K562 (cell line): ENCODE data around the gene CFAP20DC. TPM values are rescaled to one million over a fixed set of nuclear protein-coding genes. Genes with fewer than 3 reads are reported as not detected.

Experiments used
- ATAC-seq: fragments of 200-7000 bp; cut with Tn5 transposase; 3 replicates; pipeline ENCODE4 v1.9.1; 2020; ENCODE audit warnings: moderate library complexity
- BruUV-seq: library from RNA; stranded (reverse); fragments of 400-500 nt; replicated peaks from 2 replicates; lab custom pipeline; 2021; lab: Mats Ljungman, UMichigan
- CTCF ChIA-PET: fragments of 300-600 bp; formaldehyde crosslinking; extraction: SDS; loops from one replicate; lab custom pipeline; 2021; ENCODE audit warnings: low intra/inter-chr PET ratio; lab: Yijun Ruan, JAX
- POLR2A ChIA-PET: fragments of 300-600, 350-650 bp; sonication (Branson Sonifier 250); formaldehyde crosslinking; extraction: SDS; loops from one replicate; lab custom pipeline; 2021; ENCODE audit warnings: antibody characterized with exemption, inconsistent platforms; lab: Yijun Ruan, JAX
- DNase-seq, 4 experiments: peaks; one replicate each; pipeline versions ENCODE4 v3.0.0 to v3.0.0-alpha.2; 2011 to 2018; ENCODE audit warnings: low spot score in 3 of 4, mixed read lengths in 3 of 4; ENCODE audit errors: extremely low read depth in 1 of 4
- FAIRE-seq: peaks from 2 replicates; lab custom pipeline; 2011; peaks lifted over from hg19 to GRCh38; lab: Jason Lieb, UNC
- H2AFZ ChIP-seq: 2 replicates; pipeline ENCODE4 v1.6.0; 2011; ENCODE audit warnings: low read depth, low read length, control low read depth, inconsistent platforms
- H3K27ac ChIP-seq: fragments of 200-600 bp; 3 replicates; pipeline ENCODE4 v1.8.0; 2011; ENCODE audit warnings: low read depth, mild to moderate bottlenecking, control low read depth, inconsistent platforms, low read length, moderate library complexity, mixed read lengths; ENCODE audit errors: extremely low read depth
- H3K27me3 ChIP-seq, 2 experiments: fragments of 300-600 bp in 1 of 2; 2 replicates in 1 of 2; 3 replicates in 1 of 2; pipeline versions ENCODE4 v1.6.0 to v1.8.0; 2011; ENCODE audit warnings: inconsistent platforms in 2 of 2, low read length in 2 of 2, mild to moderate bottlenecking in 1 of 2, mixed read lengths in 1 of 2, moderate library complexity in 1 of 2; ENCODE audit not compliant: control insufficient read depth in 2 of 2, insufficient read depth in 2 of 2
- H3K36me3 ChIP-seq: fragments of 300-600 bp; 3 replicates; pipeline ENCODE4 v1.8.0; 2011; ENCODE audit warnings: mild to moderate bottlenecking, low read length, inconsistent platforms; ENCODE audit not compliant: control insufficient read depth, insufficient read depth
- H3K4me1 ChIP-seq, 2 experiments: fragments of 200-600 bp in 1 of 2; replicated peaks in 1 of 2; 2 replicates in 1 of 2; 3 replicates in 1 of 2; pipeline versions ENCODE4 v1.5.1 to v1.8.0; 2011; ENCODE audit warnings: inconsistent platforms in 2 of 2, low read length in 2 of 2, mild to moderate bottlenecking in 1 of 2, mixed read lengths in 1 of 2, moderate library complexity in 1 of 2; ENCODE audit not compliant: control insufficient read depth in 2 of 2, insufficient read depth in 2 of 2
- H3K4me2 ChIP-seq: 2 replicates; pipeline ENCODE4 v1.6.1; 2011; ENCODE audit warnings: low read length, control low read depth, inconsistent platforms, mixed read lengths; ENCODE audit not compliant: insufficient read depth
- H3K4me3 ChIP-seq: fragments of 200-600 bp; sonication (generic), shearing (Covaris generic); 2 replicates; pipeline ENCODE4 v1.5.1; 2016; ENCODE audit warnings: control low read depth, inconsistent platforms
- H3K79me2 ChIP-seq: fragments of 200-600 bp; 3 replicates; pipeline ENCODE4 v1.8.0; 2011; ENCODE audit warnings: low read length, inconsistent platforms; ENCODE audit not compliant: control insufficient read depth, insufficient read depth
- H3K9ac ChIP-seq, 2 experiments: 2 replicates each; pipeline versions ENCODE4 v1.6.0 to v1.6.1; 2011; ENCODE audit warnings: low read depth in 2 of 2, low read length in 2 of 2, control low read depth in 1 of 2, inconsistent platforms in 1 of 2, mild to moderate bottlenecking in 1 of 2, mixed read lengths in 1 of 2; ENCODE audit not compliant: insufficient read depth in 1 of 2
- H3K9me1 ChIP-seq: one replicate; pipeline ENCODE4 v1.6.0; 2011; ENCODE audit warnings: inconsistent platforms, mild to moderate bottlenecking, low read length, moderate library complexity; ENCODE audit not compliant: control insufficient read depth, insufficient read depth
- H3K9me3 ChIP-seq: replicated peaks from 2 replicates; pipeline ENCODE4 v1.5.1; 2011; ENCODE audit warnings: low read depth, low read length, inconsistent platforms; ENCODE audit not compliant: control insufficient read depth, insufficient read depth
- H4K20me1 ChIP-seq: replicated peaks from 2 replicates; pipeline ENCODE4 v1.6.1; 2011; ENCODE audit warnings: low read length, inconsistent platforms, mixed read lengths; ENCODE audit not compliant: control insufficient read depth, insufficient read depth
- ETV5 ChIP-seq: sonication (generic); formaldehyde crosslinking; IDR thresholded peaks from 2 replicates; pipeline ENCODE4 v1.4.0; 2020; ENCODE audit warnings: low read depth, mild to moderate bottlenecking, missing genetic modification reagents
- NCOA6 ChIP-seq: fragments of 450-650 bp; IDR thresholded peaks from 2 replicates; pipeline ENCODE4 v1.6.1; 2017; ENCODE audit warnings: mild to moderate bottlenecking
- NFE2 ChIP-seq: IDR thresholded peaks from 2 replicates; pipeline ENCODE4 v1.6.1; 2014; ENCODE audit warnings: antibody characterized with exemption, low read depth
- POLR2H ChIP-seq: IDR thresholded peaks from 2 replicates; pipeline ENCODE4 v1.6.1; 2016; ENCODE audit warnings: missing genetic modification characterization, low read depth, mild to moderate bottlenecking, control low read depth, missing compliant biosample characterization, moderate library complexity
- SIN3B ChIP-seq: fragments of 450-650 bp; IDR thresholded peaks from 2 replicates; pipeline ENCODE4 v1.6.1; 2017; ENCODE audit warnings: low read depth, mild to moderate bottlenecking, moderate library complexity
- SIRT6 ChIP-seq: IDR thresholded peaks from one replicate; pipeline ENCODE4 v1.6.1; 2012; ENCODE audit warnings: low read depth, mild to moderate bottlenecking, control low read depth, inconsistent platforms, low read length, moderate library complexity
- WGBS: fragments of 100-300 bp; shearing (Covaris generic); methylation state at CpG from one replicate; pipeline ENCODE4 v1.1.6; 2016; ENCODE audit warnings: low coverage, mixed read lengths; ENCODE audit not compliant: insufficient coverage; ENCODE audit errors: missing lambda C conversion rate; 5-methylcytosine and 5-hydroxymethylcytosine counted together
- in situ Hi-C: fragments of 300-500 bp; cut with MboI; formaldehyde crosslinking; loops from 4 replicates; pipeline ENCODE4 v1.15.0; 2018; ENCODE audit warnings: inconsistent platforms, mixed read lengths
- intact Hi-C: fragments of 100-400 bp; cut with micrococcal nuclease; formaldehyde crosslinking; loops from 2 replicates; pipeline ENCODE4 v1.14.2; 2022
- polyA plus RNA-seq, 8 experiments: library from polyadenylated mRNA; depleted of rRNA in 4 of 8; stranded (reverse) in 5 of 8; unstranded in 3 of 8; fragments of >200 nt; fragmentation: Nextera tagmentation in 2 of 8; fragmentation: Illumina TruSeq in 1 of 8; extraction: Ambion mirVana in 2 of 8; extraction: Trizol in 1 of 8; gene quantifications; 2 replicates each; pipeline versions ENCODE4 v1.2.1 to v1.2.3, GENCODE V29; 2011 to 2014; ENCODE audit warnings: inconsistent platforms in 1 of 8, missing spikeins in 1 of 8
- total RNA-seq, 7 experiments: library from RNA; depleted of rRNA in 6 of 7; stranded (reverse); fragments of >200 nt in 6 of 7; fragmentation: Illumina TruSeq in 2 of 7; extraction: Trizol in 2 of 7; gene quantifications; 2 replicates each; pipeline versions ENCODE4 v1.2.1 to v1.2.3, GENCODE V29; 2011 to 2021; ENCODE audit warnings: low replicate concordance in 1 of 7
- TF ChIP-seq, protein P1 (sequence below): fragments of 200-400 bp; formaldehyde crosslinking; IDR thresholded peaks from 2 replicates; pipeline ENCODE4 v1.6.1; 2017; ENCODE audit warnings: mild to moderate bottlenecking, low read depth, low read length, moderate library complexity
- TF ChIP-seq, protein P2 (sequence below), 2 experiments: fragments of 450-650 bp in 1 of 2; IDR thresholded peaks; 2 replicates each; pipeline ENCODE4 v1.6.1; 2011 to 2017; ENCODE audit warnings: low read depth in 2 of 2, antibody characterized with exemption in 1 of 2, borderline replicate concordance in 1 of 2, low read length in 1 of 2, mild to moderate bottlenecking in 1 of 2, mixed read lengths in 1 of 2; ENCODE audit not compliant: control insufficient read depth in 1 of 2

CFAP20DC gene
- total and polyA plus RNA-seq, 9 of the 15 experiments (the other 6 are each of a cell fraction or from before 2014, with no cell fraction given) = 1.6 to 5.9 (median 4.6) TPM

DNA sequence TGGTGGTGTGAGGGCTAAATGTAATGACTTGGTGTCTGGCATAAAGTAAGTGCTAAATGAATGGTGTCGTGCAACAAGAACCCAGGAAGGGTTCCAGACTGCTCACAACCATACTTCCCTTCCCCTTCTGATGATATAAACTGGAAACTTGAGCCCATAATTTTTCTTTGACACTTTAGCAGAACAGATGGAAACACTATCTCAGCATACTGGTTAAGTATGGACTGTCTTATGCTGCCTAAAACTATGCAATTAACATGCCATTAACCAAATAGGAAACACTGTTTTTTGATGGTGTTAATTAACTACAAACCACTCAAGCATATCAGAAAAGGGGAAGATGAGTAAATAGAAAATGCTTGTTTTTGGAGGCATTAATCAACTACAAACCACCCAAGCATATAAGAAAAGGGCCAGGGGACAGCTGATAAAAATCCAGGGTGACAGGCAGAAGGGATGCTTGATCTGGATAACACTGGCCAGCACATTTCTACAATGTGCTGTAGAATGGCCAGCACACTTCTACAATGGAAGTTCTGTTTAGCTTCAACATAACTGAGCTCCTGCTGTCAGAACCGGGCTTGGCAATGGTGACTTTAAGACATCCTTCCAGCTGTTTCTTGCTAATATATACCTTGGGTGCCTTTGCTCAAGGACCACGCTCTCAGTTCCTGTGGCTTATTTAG lies 297.8 kb downstream of the CFAP20DC start:
- Histone ChIP-seq H3K27ac (no peak overlapping the region), H3K4me3 (no peak overlapping the region), H3K79me2 (no peaks in the 10 kb centered on the region), H3K9ac (no peak overlapping the region), H3K9me1 (no peaks in the 10 kb centered on the region), H3K4me2 (no peak overlapping the region), H2AFZ (no peak overlapping the region), H3K27me3 (no peaks in the 10 kb centered on the region), H3K36me3 (no peaks in the 10 kb centered on the region), H3K9me3 (no peaks in the 10 kb centered on the region), H3K4me1 (no peaks in the 10 kb centered on the region), H4K20me1 (no peaks in the 10 kb centered on the region)
- WGBS = 87% methylated on average over 3 of the region's 3 CpGs
- ChIA-PET CTCF (no interaction called here), POLR2A (no interaction called here)
- BruUV-seq = no TSS peak
- in situ Hi-C loops = no loop called here
- no peak for FAIRE-seq
- no peak for DNase-seq
- TF ChIP-seq, protein P1, sequence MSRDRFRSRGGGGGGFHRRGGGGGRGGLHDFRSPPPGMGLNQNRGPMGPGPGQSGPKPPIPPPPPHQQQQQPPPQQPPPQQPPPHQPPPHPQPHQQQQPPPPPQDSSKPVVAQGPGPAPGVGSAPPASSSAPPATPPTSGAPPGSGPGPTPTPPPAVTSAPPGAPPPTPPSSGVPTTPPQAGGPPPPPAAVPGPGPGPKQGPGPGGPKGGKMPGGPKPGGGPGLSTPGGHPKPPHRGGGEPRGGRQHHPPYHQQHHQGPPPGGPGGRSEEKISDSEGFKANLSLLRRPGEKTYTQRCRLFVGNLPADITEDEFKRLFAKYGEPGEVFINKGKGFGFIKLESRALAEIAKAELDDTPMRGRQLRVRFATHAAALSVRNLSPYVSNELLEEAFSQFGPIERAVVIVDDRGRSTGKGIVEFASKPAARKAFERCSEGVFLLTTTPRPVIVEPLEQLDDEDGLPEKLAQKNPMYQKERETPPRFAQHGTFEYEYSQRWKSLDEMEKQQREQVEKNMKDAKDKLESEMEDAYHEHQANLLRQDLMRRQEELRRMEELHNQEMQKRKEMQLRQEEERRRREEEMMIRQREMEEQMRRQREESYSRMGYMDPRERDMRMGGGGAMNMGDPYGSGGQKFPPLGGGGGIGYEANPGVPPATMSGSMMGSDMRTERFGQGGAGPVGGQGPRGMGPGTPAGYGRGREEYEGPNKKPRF = no peak
- TF ChIP-seq, protein P2, sequence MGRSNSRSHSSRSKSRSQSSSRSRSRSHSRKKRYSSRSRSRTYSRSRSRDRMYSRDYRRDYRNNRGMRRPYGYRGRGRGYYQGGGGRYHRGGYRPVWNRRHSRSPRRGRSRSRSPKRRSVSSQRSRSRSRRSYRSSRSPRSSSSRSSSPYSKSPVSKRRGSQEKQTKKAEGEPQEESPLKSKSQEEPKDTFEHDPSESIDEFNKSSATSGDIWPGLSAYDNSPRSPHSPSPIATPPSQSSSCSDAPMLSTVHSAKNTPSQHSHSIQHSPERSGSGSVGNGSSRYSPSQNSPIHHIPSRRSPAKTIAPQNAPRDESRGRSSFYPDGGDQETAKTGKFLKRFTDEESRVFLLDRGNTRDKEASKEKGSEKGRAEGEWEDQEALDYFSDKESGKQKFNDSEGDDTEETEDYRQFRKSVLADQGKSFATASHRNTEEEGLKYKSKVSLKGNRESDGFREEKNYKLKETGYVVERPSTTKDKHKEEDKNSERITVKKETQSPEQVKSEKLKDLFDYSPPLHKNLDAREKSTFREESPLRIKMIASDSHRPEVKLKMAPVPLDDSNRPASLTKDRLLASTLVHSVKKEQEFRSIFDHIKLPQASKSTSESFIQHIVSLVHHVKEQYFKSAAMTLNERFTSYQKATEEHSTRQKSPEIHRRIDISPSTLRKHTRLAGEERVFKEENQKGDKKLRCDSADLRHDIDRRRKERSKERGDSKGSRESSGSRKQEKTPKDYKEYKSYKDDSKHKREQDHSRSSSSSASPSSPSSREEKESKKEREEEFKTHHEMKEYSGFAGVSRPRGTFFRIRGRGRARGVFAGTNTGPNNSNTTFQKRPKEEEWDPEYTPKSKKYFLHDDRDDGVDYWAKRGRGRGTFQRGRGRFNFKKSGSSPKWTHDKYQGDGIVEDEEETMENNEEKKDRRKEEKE (IDR thresholded peaks at IDR 0.05; ENCODE audit: borderline replicate concordance in 1 of 2, control insufficient read depth in 1 of 2, low read depth in 2 of 2, low read length in 1 of 2) = no peak
- no peak for TF ChIP-seq ETV5 (CRISPR knock-in tag)
- no peak for TF ChIP-seq SIRT6
- no peak for TF ChIP-seq NFE2
- no peak for TF ChIP-seq SIN3B
- TF ChIP-seq NCOA6 = no peak
- no peak for TF ChIP-seq POLR2H (tag)
- intact Hi-C loops = no loop called here
- ATAC-seq = no peak
